HG02759 (cell line): ENCODE data around the gene ADM.
"Not testable (repeated sequence)": the region's sequence is repeated elsewhere in the genome, so short reads cannot be mapped to it uniquely, and the experiment has no call there.

Experiments used
- ATAC-seq: cut with Tn5 transposase; IDR thresholded peaks from one replicate; pipeline ENCODE4 v1.9.1; 2021; ENCODE audit warnings: mild to moderate bottlenecking, moderate library complexity; ENCODE audit not compliant: unreplicated experiment

Gene ADM, protein sequence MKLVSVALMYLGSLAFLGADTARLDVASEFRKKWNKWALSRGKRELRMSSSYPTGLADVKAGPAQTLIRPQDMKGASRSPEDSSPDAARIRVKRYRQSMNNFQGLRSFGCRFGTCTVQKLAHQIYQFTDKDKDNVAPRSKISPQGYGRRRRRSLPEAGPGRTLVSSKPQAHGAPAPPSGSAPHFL

DNA sequence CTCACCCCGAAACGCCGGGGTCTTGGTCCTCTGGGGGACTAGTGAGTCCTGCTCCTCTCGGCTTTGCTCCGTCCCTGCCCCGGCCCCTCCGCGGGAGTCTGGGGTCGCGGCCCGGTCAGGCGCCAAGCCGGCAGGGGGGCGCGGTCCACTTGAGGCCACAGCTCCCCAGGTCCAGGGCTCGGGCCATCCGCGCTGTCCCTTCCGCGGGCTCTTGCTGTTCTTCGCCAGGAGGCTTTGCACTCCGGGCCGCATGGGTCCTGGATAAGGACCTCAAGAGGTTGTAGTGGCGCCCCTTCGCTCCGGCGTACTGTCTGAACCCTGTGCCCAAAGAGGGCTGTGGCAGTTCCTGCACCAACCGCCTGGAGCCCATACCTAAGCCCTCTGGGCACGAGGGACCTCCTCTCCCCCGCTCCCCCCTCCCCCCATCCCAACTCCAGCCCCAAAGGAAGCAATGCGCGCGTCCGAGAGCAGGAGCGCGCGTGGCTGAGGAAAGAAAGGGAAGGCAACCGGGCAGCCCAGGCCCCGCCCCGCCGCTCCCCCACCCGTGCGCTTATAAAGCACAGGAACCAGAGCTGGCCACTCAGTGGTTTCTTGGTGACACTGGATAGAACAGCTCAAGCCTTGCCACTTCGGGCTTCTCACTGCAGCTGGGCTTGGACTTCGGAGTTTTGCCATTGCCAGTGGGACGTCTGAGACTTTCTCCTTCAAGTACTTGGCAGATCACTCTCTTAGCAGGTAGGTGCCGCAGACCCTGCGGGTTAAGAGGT lies at the start of gene ADM:
TSS of gene ADM (plus strand) at position 579 of the 767 bp plus-strand sequence. CDS start 628 bp downstream, outside the sequence.
- no peak for ATAC-seq

DNA sequence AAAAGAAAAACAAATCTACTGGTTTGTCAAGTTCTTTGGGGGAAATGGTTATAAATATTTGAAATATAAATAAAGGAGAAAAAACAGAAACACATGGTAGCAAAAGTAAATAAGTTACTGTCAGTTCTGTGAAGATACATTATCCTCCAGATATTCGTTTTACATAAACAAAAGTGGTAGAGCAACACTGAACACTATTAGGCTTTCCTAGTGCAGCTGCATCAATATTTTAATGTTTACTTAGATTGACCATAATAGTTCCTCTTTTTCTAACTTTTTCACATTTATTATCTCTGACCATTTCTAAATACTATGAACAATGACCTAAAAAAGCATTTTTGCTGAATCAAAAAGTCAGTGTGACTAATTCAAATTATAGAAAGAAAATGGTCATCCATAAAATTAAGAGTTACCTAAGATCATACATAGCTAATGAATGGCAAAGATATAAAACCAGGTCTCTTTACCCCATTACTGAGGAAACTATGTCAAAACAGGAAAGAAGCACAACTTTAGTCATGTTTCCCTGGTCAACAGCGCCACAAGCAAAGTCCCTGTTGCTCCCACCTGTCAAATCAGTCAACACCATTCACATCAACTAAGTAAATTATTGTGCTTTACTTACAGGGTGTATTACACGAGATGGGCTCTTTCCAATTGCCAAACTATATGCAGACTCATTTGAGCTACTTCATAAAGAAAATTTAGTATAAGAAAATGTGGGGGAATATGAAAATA lies 49.3 kb upstream of the ADM start:
- no peak for ATAC-seq

DNA sequence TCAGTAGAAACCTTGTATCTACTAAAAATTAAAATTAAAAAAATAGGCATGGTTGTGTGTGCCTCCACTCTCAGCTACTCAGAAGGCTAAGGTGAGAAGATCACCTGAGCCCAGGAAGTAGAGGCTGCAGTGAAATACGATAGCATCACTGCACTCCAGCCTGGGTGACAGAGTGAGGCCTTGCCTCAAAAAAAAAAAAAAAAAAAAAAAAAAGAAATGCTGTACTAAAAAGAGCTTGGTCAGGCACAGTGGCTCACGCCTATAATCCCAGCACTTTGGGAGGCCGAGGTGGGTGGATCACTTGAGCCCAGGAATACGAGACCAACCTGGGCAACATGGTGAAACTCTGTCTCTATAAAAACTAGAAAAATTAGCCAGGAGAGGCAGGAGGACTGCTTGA lies 47.4 kb upstream of the ADM start:
- no peak for ATAC-seq

DNA sequence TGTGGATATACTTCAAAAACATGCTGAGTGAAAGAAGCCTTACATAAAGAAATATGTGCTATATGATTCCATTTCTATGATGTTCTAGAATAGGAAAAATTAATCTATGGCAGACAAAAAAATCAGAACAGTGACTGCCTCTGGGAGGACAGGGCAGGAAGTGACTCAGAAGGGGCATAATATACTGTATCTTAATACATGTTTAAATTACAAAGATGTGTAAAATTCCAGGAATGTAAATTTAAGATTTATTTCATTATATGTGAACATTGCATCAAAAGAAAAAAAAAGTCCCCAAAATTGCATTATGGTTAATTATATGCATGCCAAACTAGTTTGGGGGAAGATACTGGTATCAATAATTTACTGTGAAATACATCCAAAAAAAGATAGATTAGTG lies 43.1 kb upstream of the ADM start:
- ATAC-seq: no peak

DNA sequence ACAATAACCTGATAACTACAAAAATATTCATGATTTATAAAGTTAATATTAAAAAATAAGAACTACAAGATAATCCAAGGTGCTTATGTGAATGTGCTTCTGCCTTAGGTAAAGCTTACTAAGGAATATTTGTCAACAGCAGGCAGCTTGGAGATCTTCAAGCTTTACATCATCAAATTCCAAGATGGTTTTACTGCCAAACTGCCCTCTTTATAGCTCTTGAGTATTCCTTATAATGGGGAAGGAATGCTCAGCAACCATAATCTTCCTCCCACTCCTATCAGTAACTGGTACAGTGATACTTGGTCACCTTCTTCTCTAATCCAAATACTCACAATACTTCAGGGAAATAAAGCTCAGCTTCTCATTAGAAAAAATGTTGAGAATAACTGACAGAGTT lies 40.9 kb upstream of the ADM start:
- no peak for ATAC-seq

DNA sequence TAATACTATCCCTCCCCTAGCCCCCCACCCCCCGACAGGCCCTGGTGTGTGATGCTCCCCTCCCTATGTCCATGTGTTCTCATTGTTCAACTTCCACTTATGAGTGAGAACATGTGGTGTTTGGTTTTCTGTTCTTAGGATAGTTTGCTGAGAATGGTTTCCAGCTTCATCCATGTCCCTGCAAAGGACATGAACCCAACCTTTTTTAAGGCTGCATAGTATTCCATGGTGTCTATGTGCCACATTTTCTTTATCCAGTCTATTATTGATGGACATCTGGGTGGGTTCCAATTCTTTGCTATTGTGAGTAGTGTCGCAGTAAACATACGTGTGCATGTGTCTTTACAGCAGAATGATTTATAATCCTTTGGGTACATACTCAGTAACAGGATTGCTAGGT lies 40.2 kb upstream of the ADM start:
- ATAC-seq: not testable (repeated sequence)

DNA sequence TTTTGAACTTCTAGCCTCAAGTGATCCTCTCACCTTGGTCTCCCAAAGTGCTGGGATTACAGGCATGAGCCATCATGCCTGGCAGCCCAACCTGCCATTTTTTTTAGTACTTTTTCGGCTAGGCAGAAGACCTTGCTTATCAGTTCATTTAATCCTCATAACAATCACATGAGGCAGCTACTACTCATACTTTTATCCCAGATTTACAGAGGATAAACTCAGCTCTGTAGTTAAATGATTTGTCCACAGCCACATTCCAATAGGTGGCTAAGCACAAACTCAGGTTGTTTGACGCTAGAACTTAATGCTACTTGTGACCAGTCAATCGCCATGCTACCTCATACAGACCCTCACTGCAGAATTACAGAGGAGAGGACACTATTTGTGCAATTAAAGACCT lies 38.9 kb upstream of the ADM start:
- ATAC-seq: no peak

DNA sequence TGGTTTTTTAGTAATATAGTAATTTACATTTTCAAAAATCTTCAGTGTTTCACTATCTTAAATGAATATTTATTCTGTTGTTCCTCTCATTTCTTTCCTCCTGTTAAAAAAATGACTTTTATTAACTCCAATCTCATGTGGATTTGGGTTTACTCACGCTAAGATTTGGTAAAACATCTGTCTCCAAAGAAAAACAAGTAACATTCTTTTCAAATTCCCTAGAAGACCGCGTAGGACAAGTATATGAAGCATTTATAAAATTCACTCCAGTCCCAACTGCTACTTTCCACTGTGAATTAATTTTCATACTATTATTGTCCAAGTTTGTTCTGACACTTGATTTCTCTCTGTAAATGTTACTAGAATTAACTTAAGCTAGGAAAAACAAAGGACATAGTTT lies 37.1 kb upstream of the ADM start:
- ATAC-seq: no peak

DNA sequence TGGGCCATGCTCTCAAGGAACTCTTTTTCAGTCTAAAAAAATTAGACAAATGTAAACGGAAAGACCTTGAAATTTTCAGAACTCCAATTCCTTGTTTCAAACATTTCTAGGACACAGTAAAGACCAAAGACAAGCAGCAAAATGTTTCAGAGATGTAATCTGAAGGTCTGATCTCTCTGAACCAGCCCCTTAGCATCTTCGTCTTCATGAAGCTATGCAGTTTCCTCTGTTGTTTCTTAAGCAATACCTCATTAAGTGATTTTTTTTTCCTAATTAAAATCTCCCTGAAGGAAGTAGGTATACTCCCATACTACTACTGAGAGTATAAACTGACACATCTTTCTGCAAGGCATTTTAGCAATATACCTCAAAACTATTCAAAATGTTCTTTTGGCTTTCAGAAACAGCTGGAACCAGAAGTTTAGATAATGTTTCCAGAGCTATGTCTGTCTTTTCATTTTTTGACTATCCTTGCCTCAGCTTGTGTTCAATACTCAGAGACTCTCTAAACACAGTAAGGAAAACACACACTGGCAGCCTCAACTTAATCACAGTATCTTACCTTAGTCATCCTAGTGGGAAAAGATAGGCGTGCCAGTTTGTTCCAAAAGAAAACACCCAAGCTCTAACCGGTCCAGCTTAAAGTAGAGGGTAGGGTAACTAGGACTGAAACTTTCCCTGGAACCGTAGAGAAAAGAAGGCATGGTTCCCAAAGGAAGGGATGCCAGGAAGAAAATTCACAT lies 36.0 kb upstream of the ADM start:
- no peak for ATAC-seq

DNA sequence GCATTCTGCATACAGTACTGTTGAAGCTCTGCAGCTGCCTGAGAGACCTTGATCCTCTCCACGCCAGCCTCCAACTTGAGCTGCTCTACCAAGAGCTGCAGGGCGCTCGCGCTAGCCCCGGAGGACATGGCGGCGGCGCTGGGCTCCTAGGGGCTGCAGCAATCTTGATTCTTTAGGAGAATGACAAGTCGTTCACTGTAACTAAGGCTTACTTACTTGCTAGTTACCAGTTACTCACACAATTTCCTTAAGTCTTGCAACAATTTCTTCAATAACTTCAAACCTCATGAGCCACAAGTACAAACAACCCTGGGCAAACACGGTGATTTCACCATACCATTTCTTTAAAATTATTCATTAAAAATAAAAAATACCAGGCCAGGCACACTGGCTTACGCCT lies 32.7 kb upstream of the ADM start:
- ATAC-seq: no peak

DNA sequence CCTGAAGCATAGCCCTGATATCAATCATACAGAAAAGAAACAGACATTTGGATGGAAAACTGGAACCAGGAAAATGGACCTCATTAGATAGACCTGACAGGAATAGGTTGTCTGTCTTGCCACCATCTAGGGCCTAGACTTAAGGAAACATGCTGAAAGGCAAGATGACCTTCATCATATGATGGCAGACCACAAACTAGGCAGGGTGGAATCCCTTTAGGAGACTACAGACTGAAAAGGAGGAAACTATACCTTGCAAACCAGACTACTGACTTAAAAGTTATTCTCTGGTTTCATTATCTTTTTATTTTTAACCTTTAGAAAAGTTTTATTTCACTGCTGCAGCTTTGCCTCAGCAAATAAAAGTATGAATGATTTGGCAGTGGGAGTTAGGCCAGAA lies 31.1 kb upstream of the ADM start:
- no peak for ATAC-seq

DNA sequence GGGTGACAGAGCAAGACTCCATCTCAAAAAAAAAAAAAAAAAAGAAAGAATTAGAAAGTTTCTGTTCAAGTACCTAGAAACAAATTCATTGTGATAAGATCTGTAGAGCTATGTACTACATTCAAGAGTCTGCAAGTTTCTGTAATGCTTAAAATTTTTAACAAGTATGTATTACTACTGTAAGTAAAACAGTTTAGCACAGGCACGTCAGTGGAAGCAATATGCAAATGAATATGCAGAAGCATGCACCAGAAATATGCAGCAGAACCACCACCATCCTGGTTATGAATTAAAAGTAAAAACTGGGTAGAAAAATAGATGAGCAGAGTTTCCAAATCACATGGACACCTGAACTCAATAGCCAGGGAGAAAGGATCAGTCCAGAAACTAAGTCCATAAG lies 30.1 kb upstream of the ADM start:
- no peak for ATAC-seq

DNA sequence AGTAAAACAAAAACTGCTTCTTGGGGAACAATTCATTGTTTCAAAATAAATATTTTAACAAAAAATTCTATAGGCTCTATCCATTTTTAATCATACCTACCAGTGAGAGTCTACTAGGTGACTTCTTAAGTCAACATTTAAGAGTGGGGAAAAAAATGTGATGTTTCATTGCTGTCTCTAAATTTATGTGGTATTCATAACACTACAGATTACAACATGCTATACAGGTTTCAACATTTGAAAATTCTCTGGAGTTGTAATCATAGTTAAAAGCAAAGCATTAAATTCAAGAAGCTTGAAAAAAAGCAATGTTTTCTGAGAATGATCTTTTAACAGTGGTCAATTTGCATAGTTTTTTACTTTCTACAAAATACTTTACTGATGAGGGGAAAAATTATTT lies 29.2 kb upstream of the ADM start:
- no peak for ATAC-seq

DNA sequence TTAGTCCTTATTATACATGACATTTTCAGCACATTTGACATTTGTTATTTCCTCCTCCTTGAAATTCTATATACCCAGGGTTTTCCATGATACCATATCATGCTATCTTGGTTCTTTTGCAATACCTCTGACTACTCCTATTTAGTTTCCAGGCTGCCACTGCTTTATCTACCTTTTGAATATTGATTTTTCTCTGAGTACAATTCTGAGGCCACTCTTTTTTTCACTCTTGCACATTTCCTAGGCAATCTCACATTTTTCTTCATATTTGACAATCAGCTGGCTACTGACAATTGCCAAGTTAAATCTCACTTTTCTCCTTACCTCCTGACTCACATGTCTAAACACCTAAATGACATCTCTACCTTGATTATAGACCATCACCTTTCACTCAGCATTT lies 22.8 kb upstream of the ADM start:
- no peak for ATAC-seq

DNA sequence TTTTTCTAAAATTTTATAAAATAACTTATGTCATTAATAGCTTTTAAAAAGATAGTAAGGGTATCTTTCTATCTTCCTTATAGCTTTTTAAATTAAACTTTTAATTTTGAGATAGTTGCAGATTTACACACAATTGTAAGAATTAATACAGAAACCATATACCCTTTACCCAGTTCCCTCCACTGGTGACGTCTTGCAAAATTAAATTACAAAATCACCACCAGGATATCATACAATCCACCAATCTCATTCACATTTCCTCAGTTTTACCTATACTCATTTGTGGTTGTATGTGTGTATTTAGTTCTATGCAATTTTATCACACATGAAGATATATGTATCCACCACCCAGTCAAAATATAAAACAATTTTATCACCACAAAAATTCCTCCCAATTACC lies 20.9 kb upstream of the ADM start:
- no peak for ATAC-seq

DNA sequence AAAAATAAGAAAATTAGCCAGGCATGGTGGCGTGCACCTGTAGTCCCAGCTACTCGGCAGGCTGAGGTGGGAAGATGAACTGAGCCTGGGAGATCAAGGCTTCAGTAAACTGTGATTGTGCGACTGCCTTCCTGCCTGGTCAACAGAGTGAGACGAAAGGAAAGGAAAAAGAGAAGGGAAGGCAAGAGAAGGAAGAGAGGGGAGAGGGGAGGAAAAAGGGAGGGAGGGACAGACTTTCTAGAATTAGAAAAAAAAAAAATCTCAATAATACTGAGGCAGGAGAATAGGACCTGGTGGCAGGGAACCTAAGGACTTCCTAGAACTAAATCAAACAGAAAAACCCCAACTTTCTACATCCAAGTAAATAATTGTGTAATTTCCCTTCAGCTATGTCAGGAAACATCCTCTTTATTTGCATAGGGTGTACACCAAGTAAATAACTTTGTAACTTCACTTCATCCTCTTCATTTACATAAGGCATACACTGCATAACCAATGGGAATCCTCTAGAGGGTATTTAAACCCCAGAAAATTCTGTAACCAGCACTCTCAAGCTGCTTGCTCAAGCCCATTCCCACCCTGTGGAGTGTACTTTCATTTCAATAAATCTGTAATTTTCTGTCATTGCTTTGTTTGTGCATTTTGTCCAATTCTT lies 19.6 kb upstream of the ADM start:
- ATAC-seq: no peak

DNA sequence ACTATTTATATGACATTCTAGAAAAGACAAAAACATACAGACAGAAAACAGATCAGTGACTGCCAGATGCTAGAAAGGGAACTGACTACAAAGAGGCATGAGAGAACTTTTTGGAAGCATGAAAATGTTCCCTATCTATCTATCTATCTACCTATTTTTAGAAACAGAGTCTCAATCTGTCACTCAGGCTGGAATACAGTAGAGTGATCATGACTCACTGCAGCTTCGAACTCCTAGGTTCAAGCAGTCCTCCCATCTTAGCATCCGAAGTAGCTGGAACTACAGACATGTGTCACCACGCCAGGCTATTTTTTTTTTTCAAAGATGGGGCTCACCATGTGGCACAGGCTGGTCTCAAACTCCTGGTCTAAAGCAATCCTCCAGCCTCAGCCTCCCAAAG lies 17.7 kb upstream of the ADM start:
- ATAC-seq: no peak

DNA sequence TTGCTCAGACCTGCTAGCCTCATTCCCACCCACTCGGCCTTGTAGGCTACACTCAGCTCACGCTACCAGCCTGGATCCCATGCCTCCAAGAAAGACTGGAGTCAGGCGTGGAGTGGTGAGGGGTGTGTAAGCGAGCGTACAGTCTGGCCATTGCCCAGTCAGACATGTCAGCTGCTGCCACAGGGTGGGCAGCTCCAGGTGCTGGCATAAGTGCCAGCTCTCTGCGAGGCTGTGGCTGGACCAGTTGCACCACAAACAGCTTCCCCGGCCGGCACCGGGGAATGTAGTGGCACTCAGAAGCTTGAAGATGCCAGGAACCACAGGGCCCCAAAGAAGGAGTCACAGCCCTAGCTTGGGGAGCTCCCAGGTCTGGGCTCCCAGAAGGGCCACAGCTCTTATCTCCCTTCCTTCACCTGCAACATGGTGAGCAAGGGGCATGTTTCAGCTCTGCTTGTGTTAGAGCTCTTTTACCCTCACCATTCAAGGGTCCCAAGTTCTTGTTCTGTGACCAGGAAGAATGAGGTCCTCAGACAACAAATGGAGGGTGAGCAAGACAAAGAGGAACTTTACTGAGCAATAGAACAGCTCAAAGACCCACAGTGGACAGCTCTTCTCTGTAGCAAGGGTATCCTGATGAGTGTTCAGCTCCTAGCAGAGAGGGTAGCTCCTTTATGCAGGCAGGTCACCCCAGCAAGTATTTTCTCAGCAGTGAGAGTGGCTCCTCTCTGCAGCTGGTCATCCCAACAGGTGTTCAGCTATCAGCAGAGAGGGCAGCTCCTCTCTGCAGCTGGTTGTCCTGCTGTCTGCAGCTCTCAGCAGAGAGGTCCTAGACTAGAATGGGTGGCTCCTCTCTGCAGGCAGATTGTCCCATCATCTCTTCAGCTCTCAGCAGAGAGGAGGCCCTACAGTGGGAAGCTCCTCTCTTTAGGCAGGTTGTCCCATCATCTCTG lies 16.8 kb upstream of the ADM start:
- no peak for ATAC-seq

DNA sequence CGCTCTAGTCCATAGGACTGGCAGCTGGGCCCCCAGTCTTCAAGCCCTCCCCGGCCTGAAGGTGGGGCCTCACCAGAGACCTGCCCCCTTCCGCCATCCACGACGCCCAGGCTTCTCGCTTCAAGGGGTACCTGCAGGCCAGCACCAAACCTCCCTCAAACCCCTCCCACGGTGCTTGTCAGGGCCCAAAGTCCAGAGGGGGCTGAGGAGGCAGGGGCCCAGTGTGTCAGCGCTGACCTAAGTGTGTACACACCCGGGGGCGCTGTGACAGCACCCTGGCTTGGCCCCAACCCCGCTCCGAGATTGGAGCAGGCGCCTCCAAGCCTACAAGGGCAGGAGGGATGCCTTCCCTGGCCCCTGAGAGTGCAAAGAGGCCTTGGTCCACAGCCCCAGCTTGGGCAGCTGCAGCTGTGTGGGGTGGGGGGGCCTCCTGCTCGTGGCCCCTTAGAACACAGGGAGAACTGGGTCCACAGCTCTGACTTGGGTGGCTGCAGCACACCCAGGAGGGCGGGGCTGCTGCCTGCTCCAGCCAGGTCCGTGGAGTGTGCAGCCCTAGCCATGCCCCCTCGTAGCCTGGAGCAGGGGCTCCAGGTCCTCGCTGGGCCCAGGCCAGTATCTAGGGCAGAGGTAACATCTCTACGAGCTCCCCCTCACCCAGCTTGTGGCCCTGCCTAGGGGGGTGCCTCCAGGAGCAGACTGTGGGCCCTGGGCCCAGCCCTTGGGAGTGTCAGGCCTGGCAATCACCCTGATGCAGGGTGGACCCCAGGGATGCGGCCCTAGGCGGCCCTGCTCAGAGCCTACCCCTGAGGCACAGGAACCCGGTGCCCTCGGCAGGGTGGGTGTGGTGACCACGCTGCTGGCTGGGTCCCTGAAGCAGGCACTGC lies 15.8 kb upstream of the ADM start:
- no peak for ATAC-seq
